HG03175 (cell line): ENCODE measurements around the gene EIF4G1.
A peak's percentile ranks its signal among the peaks of the same experiment; 100 is the strongest.
"Not testable (repeated sequence)": the region's sequence is repeated elsewhere in the genome, so short reads cannot be mapped to it uniquely, and the experiment has no call there.

ENCODE experiments used
- ATAC-seq: cut with Tn5 transposase; IDR thresholded peaks from one replicate; pipeline ENCODE4 v1.9.1; 2021; ENCODE audit warnings: mild to moderate bottlenecking, moderate library complexity; ENCODE audit not compliant: unreplicated experiment

EIF4G1 gene, protein sequence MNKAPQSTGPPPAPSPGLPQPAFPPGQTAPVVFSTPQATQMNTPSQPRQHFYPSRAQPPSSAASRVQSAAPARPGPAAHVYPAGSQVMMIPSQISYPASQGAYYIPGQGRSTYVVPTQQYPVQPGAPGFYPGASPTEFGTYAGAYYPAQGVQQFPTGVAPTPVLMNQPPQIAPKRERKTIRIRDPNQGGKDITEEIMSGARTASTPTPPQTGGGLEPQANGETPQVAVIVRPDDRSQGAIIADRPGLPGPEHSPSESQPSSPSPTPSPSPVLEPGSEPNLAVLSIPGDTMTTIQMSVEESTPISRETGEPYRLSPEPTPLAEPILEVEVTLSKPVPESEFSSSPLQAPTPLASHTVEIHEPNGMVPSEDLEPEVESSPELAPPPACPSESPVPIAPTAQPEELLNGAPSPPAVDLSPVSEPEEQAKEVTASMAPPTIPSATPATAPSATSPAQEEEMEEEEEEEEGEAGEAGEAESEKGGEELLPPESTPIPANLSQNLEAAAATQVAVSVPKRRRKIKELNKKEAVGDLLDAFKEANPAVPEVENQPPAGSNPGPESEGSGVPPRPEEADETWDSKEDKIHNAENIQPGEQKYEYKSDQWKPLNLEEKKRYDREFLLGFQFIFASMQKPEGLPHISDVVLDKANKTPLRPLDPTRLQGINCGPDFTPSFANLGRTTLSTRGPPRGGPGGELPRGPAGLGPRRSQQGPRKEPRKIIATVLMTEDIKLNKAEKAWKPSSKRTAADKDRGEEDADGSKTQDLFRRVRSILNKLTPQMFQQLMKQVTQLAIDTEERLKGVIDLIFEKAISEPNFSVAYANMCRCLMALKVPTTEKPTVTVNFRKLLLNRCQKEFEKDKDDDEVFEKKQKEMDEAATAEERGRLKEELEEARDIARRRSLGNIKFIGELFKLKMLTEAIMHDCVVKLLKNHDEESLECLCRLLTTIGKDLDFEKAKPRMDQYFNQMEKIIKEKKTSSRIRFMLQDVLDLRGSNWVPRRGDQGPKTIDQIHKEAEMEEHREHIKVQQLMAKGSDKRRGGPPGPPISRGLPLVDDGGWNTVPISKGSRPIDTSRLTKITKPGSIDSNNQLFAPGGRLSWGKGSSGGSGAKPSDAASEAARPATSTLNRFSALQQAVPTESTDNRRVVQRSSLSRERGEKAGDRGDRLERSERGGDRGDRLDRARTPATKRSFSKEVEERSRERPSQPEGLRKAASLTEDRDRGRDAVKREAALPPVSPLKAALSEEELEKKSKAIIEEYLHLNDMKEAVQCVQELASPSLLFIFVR (N-terminal part only)

DNA sequence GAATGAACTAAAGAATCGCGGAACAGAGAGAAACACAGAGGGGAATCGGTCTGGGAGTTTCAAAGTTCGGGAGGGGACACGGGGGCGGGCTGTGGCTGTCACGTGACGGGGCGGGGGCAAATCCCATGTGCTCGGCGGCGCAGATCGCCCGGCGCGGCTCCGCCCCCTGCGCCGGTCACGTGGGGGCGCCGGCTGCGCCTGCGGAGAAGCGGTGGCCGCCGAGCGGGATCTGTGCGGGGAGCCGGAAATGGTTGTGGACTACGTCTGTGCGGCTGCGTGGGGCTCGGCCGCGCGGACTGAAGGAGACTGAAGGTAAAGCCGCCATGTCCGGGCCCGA, at the start of gene EIF4G1:
TSS of gene EIF4G1 (plus strand) at position 244 of the 337 bp plus-strand sequence. CDS start 1,191 bp downstream, outside the sequence.
- peak; percentile 86 for ATAC-seq

DNA sequence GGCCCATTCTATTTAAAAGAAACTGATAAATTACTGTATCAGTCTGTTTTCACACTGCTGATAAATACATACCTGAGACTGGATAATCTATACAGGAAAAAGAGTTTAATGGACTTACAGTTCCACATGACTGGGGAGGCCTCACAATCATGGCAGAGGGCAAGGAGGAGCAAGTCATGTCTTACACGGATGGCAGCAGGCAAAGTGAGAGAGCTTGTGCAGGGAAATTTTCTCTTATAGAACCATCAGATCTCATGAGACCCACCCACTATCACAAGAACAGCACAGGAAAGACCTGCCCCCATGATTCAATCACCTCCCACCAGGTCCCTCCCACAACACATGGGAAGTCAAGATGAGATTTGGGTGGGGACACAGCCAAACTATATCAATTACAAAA, 47.2 kb upstream of the EIF4G1 start:
- ATAC-seq: not testable (repeated sequence)

DNA sequence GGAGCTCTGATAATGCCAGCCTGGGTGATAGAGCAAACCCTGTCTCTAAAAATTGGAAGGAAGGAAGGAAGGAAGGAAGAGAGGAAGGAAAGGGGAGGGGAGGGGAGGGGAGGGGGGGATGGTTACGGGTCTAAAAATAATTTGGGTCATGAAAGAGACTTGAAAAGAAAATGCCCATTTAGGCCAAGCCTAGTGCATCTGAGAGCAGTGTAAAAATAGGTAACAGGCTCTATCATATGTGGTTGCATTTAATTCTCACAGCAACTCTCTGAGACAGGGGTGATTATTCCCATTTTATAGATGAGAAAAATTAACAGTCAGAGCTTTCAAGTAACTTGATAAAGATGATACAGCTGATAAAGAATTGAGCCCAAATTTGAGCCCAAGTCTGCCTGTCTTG, 42.1 kb upstream of the EIF4G1 start:
- no peak for ATAC-seq

DNA sequence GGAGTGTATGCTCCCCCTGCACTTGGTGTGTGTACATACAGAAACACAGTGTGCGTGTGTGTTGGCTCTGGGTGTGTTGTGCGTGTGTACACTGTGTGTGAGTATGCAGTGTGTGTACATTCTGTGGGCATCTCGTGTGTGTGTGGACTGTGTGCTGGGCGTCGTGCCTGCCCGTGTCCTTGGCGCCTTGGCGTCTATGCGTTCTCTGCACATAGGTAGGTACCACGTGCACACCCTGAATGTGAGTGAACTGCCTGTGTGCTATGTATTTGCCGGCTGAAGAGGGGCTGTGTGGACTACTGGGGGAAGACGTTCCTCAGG, 39.1 kb upstream of the EIF4G1 start:
- ATAC-seq: no peak

DNA sequence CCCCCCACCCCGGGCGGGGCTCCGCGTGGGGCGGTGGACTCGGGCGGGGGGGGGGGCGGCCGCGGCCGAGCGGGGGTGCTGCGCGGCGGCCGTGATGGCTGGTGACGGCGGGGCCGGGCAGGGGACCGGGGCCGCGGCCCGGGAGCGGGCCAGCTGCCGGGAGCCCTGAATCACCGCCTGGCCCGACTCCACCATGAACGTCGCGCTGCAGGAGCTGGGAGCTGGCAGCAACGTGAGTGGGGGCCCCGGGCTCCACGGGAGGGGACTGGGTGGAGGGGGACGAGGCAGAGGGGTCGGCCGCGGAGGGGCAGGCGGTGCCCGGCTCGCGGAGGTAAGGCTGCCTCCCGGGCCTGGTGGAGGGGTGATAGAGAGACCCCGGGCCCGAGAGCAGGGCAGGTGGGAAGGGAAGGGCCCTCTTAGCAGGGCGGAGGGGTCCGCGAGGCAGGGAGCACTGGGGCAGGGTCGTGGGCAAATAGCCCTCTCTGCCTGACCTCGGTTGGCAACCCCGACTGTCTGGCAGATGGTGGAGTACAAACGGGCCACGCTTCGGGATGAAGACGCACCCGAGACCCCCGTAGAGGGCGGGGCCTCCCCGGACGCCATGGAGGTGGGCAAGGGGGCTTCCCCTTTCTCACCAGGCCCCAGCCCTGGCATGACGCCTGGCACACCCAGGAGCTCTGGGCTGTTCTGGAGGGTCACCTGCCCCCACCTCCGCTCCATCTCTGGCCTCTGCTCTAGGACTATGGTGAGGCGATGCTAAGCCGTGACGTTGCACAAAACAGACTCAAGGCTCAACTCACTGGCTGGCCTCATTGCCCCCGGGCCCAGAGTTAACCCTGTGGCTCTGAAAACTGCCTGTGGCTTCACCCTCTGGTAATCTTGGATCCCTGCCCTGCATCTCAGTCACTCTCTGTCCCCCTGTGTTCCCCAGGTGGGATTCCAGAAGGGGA, 38.2 kb upstream of the EIF4G1 start, which contains the start of gene ECE2:
TSS of gene ECE2 (plus strand) at position 62 of the 950 bp plus-strand sequence. CDS start at position 194, 132 bp downstream.
- no peak for ATAC-seq

DNA sequence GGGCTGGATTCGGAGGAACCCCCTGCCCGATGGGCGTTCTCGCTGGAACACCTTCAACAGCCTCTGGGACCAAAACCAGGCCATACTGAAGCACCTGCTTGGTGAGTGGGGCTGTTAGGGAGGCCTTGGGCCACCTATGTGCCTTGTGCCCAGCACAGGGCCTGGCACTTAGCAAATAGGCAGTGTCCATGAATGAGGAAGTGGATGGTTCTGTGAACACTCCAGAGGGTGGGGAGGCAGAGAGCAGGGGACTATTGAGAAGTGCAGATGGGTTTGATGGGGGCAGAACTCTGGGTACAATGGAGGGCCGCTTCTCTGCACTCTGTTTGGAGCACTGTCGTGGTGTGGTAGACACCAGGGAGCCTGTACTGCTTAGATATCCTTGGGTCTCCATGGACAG, 37.0 kb upstream of the EIF4G1 start:
- no peak for ATAC-seq

DNA sequence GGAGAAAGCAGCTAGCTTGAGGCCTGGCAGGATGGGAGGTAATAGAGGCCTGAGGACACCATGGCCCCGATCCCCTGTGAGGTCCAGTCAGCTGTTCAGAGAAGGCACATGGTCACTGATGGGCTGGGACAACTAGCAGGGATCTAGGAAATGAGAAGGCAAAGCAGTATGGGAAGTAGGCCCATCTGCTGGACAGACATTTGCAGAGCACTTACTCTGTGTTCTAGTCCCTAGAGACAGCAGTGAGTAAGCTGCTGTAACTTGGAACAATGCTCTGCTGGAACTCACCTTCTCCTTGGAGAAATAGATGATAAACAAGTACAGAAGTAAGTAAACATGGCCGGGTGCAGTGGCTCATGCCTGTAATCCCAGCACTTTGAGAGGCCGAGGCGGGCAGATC, 31.5 kb upstream of the EIF4G1 start:
- ATAC-seq: no peak

DNA sequence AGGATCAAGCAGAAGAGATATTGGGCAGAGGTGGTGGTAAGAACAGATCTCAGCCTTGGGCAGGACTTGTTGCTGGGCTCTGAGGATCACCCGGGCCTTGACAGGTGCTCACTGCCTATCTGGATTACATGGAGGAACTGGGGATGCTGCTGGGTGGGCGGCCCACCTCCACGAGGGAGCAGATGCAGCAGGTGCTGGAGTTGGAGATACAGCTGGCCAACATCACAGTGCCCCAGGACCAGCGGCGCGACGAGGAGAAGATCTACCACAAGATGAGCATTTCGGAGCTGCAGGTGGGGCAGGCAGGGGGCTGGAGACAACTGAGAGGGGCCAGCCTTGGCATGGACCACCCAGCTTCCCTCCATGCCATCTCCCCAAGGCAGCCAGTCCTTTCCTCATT, 30.7 kb upstream of the EIF4G1 start:
- ATAC-seq: no peak

DNA sequence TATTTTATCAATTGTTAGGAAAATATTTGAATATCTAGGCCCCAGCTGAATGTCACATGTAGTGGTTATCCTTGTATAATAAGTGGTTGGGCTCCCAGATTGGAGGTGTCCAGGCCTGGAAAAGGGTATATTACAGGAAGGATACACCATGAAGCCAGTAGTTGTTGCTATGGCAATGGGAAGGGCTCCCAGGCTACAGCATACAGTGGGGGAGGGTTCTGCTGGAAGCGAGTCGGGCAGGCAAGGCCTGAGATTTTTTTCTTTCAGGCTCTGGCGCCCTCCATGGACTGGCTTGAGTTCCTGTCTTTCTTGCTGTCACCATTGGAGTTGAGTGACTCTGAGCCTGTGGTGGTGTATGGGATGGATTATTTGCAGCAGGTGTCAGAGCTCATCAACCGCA, 29.7 kb upstream of the EIF4G1 start:
- ATAC-seq: no peak

DNA sequence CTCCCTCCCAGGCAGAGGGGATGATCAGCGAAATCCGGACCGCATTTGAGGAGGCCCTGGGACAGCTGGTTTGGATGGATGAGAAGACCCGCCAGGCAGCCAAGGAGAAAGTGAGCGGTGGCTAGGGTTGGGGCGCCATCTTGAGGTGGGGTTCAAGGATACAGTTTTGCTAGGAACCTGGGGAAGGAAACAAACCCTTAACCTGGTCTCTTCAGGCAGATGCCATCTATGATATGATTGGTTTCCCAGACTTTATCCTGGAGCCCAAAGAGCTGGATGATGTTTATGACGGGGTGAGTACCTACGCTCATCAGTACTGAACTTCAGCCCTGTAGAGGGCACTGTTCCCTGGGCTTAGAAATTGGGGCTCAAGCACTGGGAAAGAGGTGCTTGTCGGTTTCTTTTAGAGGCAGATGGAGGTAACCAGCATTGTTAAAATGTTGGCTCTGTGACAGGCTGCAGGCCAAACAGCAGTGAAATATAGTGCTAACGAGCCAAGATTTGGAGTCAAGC, 24.9 kb upstream of the EIF4G1 start:
- no peak for ATAC-seq

DNA sequence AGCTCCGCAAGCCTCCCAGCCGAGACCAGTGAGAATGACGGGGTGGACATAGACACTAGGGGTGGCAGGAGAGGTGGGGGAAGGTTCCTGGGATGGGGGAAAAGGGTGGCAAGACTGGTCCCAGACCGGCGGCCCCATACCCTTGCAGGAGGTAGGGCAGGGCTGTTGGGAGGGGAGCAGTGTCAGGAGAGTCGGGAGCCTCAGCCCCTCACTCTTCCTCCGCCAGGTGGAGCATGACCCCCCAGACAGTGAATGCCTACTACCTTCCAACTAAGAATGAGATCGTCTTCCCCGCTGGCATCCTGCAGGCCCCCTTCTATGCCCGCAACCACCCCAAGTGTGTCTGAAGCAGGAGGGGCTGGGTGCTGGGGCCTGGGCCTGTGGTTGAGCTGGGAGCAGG, 24.1 kb upstream of the EIF4G1 start:
- no peak for ATAC-seq

DNA sequence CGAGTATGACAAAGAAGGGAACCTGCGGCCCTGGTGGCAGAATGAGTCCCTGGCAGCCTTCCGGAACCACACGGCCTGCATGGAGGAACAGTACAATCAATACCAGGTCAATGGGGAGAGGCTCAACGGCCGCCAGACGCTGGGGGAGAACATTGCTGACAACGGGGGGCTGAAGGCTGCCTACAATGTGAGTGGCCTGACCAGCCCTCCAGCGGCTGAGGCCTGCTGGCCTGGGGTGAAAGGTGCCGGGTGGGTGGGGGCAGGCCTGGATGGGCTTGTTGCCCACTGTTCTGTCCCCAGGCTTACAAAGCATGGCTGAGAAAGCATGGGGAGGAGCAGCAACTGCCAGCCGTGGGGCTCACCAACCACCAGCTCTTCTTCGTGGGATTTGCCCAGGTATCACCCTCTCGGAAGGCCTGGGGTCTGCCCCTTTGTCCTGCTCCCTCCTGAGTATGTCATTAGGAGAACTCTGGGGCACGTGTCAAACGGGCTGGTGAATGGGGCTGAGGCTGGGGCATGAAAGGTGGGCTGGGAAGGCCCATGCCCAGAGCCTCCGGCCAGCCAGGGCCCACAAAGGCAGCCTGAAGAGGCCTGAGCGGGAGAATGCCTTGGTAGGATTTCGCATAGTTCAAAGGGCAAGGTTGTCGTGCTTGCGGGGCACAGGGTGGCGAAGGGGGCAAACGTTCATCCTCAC, 23.2 kb upstream of the EIF4G1 start:
- ATAC-seq: no peak

DNA sequence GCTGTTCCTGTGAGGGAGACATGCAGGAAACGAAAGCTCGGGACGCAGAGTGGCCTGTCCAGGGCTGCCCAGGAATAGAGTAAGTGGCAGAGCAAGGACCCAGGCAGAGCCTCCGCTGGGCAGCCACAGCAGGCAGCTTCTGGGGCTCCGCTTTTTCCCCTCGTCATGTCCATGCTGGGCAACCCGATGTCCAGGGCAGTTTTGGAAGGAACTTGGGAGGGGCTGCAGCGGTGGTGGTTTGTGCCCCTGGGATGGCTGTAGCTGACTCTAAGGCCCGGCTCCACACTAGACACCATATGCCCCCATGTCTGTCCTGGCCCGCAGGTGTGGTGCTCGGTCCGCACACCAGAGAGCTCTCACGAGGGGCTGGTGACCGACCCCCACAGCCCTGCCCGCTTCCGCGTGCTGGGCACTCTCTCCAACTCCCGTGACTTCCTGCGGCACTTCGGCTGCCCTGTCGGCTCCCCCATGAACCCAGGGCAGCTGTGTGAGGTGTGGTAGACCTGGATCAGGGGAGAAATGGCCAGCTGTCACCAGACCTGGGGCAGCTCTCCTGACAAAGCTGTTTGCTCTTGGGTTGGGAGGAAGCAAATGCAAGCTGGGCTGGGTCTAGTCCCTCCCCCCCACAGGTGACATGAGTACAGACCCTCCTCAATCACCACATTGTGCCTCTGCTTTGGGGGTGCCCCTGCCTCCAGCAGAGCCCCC, 22.5 kb upstream of the EIF4G1 start:
- ATAC-seq: no peak

DNA sequence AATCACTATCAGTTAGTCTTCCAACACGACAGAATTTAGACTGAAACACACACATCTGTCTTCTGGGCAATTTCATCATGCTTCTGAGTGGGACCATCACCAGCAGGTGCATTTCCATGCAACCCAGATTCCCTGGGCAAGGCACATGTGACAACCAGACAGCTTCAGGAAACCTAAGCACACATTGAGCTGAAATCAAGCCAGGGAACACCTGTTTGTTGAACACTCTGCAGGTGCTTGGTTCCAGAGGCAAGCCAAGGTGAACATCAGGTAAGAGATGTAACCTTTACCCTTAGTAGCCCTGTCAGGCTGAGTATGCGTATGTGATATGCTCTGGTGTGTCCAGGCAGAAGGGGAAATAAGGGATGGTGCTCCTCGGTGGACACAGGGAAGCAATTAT, 18.6 kb upstream of the EIF4G1 start:
- ATAC-seq: no peak

DNA sequence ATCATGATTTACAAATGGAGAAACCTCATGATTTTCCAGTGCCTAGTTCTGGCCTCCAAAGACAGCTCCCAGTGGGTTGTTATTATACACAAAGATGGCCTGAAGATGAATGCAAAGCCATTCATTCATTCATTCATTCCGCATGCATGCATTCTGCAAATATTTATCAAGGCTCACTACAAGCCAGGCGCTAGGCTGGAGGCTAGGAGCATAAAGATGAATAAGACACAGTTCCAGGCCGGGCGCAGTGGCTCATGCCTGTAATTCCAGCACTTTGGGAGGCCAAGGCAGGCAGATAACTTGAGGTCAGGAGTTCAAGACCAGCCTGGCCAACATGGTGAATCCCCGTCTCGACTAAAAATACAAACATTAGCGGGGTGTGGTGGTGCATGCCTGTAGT, 17.8 kb upstream of the EIF4G1 start:
- no peak for ATAC-seq

DNA sequence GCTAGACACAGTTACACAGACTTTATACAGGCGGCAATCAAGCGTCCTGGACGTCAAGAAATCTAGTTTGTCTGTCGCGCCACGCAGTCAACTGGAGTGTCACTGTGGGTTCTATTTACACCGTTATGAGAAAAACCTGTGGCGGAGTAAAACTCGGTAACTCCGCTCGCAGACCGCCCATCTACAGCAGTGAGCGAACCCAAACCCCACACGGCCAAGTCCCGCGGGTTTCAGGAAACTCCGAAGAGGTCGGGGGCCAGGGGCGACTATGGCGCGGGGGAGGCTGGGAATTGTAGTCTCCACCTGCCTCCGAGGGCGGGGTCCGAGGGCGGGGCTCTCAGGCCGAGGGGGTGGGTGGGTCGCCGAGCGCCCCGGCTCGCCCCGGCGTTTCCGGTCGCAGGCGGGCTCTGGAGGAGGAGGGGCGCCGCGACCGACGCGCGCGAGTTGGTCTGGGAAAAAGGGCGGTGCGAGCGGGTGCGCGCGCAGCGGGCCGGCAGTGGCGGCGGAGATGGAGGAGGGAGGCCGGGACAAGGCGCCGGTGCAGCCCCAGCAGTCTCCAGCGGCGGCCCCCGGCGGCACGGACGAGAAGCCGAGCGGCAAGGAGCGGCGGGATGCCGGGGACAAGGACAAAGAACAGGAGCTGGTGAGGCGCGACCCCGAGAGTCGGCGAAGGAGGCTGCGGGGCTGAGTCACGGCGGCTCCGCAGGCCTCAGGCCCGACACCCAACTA, 15.5 kb upstream of the EIF4G1 start, which contains the start of gene PSMD2:
TSS of gene PSMD2 (plus strand) at position 483 of the 729 bp plus-strand sequence. CDS start at position 509, 26 bp downstream.
- peak; percentile 94 for ATAC-seq

DNA sequence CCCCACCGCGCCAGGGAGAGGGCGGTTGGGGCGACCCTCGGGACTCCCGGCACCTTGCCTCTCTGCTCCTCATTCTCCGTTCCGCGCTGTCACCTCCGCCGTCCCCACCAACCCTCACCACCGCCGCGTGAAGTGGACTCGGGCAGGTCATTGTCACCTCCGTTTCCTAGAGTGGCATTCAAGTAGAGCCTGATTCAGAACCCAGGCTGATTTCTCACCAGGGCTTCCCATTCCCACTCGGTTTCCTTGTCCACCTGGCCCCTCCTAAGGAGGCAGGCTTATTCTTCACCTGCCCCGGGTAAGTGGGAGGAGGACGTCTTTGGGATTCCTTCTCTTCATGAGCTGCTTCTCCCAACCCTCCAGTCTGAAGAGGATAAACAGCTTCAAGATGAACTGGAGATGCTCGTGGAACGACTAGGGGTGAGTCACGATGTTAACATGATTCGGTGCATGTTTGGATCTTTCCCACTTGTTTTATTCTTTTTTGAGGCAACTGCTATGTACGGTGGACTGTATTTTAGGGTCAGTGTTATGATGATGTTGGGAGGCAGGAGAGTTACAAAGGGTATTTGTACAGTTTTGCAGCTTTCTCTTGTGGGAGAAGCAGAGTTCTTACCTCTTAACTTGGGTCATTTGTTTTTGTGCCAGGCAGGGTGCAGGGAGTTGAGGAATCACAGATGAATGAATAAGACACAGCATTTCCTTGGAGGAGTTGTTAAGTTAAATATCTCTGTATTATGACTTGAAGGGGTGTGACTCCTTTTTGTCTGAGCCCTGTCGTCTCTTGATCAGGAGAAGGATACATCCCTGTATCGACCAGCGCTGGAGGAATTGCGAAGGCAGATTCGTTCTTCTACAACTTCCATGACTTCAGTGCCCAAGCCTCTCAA, 14.7 kb upstream of the EIF4G1 start:
- peak; percentile 10 for ATAC-seq
